ENCODE data around the gene MORN5.

GRCh38 chr9:122184551-122184950 lies 24.8 kb downstream of the MORN5 start:
- TF ChIP-seq POLR2A (IDR thresholded peaks at IDR 0.05) (no peak), POLR2AphosphoS5 (IDR thresholded peaks at IDR 0.05) (no peak)

Data from stomach (tissue), 4 donors.